ENCODE data around the gene SORBS2. TPM values are rescaled to one million over a fixed set of nuclear protein-coding genes. Genes with fewer than 3 reads are reported as not detected.

Gene SORBS2
- total RNA-seq, 1 experiment from 2014 or later, result 0.34 TPM

DNA sequence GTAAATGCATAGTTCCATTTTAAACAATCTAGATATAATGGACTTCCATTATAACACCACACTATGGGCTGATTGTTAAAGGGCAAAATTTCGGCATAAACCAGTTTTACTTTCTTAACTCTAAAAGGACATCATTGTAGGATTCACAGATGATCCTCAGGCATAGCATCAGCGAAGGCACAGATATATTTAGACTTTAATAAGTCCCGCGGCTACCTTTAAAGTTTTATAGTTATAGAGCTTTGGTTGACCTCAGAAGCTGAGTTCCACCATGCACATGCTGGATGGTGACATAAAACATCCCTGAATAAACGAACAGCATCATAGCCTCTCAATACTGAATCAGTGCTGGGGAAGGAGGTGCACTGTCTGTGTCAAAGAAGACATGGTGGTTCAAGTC lies 151.7 kb downstream of the SORBS2 start:
- Histone ChIP-seq H3K4me3 (replicated peaks in 1 of 2; ENCODE audit: low read depth in 1 of 2, low read length in 2 of 2) (no peak overlapping the region), H4K20me1 (ENCODE audit: insufficient read depth) (no peaks in the 10 kb centered on the region), H3K4me1 (ENCODE audit: control insufficient read depth in 1 of 2, insufficient read depth in 2 of 2, low read length in 2 of 2) (no peaks in the 10 kb centered on the region), H3K79me2 (ENCODE audit: insufficient read depth, low read length) (no peaks in the 10 kb centered on the region), H2AFZ (ENCODE audit: low read depth, low read length, poor library complexity, severe bottlenecking) (no peak overlapping the region), H3K9me2 (ENCODE audit: insufficient read depth) (no peaks in the 10 kb centered on the region), H3K27me3 (ENCODE audit: insufficient read depth, low read length) (no peaks in the 10 kb centered on the region), H3K9ac (ENCODE audit: low read length) (no peak overlapping the region), H3K4me2 (ENCODE audit: low read length) (no peak overlapping the region), H3K27ac (ENCODE audit: low read depth, low read length) (no peak overlapping the region), H3K36me3 (ENCODE audit: control insufficient read depth in 1 of 2, insufficient read depth in 2 of 2, low read length in 2 of 2) (no peaks in the 10 kb centered on the region), H3K9me3 (ENCODE audit: control insufficient read depth in 1 of 2, insufficient read depth in 1 of 2, low read depth in 1 of 2, low read length in 2 of 2) (no peaks in the 10 kb centered on the region)
- ChIA-PET POLR2A (no interaction called here), CTCF (no interaction called here), RAD21 (ENCODE audit: low non-redundant PET in 1 of 2, low total read pairs in 2 of 2, uncharacterized antibody in 2 of 2, unreplicated experiment in 2 of 2) (no interaction called here)
- ATAC-seq (no peak), DNase-seq (ENCODE audit: low read depth, low spot score) (no peak)
- intact Hi-C loops (cut with micrococcal nuclease), result no loop called here
- TF ChIP-seq SRF (IDR thresholded peaks at IDR 0.05; ENCODE audit: low read depth) (no peak), JUND (IDR thresholded peaks at IDR 0.05) (no peak), POLR2AphosphoS5 (IDR thresholded peaks at IDR 0.05; ENCODE audit: low read depth, low read length) (no peak), RAD21 (IDR thresholded peaks at IDR 0.05; ENCODE audit: low read depth) (no peak), SP1 (IDR thresholded peaks at IDR 0.05; ENCODE audit: low read depth) (no peak), TCF7L2 (IDR thresholded peaks at IDR 0.05; ENCODE audit: borderline replicate concordance, extremely low read depth, insufficient read depth, insufficient read length) (no peak), SIN3A (IDR thresholded peaks at IDR 0.05; ENCODE audit: low read depth) (no peak), ELF1 (IDR thresholded peaks at IDR 0.05; ENCODE audit: borderline replicate concordance, low read depth) (no peak), ZFX (IDR thresholded peaks at IDR 0.05) (no peak), EZH2phosphoT487 (IDR thresholded peaks at IDR 0.05; ENCODE audit: borderline replicate concordance) (no peak), YY1 (IDR thresholded peaks at IDR 0.05; ENCODE audit: extremely low read depth, insufficient replicate concordance, low read depth, low read length) (no peak), EZH2 (IDR thresholded peaks at IDR 0.05) (no peak), POLR2A (IDR thresholded peaks at IDR 0.05; ENCODE audit: borderline replicate concordance, extremely low read depth, insufficient read depth, insufficient read length) (no peak), FOSL1 (IDR thresholded peaks at IDR 0.05; ENCODE audit: low read depth) (no peak), ZNF274 (IDR thresholded peaks at IDR 0.05; ENCODE audit: low read depth, low read length) (no peak)
- TF ChIP-seq, protein P1, sequence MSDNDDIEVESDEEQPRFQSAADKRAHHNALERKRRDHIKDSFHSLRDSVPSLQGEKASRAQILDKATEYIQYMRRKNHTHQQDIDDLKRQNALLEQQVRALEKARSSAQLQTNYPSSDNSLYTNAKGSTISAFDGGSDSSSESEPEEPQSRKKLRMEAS (IDR thresholded peaks at IDR 0.05), result no peak
- TF ChIP-seq, protein P2, sequence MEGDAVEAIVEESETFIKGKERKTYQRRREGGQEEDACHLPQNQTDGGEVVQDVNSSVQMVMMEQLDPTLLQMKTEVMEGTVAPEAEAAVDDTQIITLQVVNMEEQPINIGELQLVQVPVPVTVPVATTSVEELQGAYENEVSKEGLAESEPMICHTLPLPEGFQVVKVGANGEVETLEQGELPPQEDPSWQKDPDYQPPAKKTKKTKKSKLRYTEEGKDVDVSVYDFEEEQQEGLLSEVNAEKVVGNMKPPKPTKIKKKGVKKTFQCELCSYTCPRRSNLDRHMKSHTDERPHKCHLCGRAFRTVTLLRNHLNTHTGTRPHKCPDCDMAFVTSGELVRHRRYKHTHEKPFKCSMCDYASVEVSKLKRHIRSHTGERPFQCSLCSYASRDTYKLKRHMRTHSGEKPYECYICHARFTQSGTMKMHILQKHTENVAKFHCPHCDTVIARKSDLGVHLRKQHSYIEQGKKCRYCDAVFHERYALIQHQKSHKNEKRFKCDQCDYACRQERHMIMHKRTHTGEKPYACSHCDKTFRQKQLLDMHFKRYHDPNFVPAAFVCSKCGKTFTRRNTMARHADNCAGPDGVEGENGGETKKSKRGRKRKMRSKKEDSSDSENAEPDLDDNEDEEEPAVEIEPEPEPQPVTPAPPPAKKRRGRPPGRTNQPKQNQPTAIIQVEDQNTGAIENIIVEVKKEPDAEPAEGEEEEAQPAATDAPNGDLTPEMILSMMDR (IDR thresholded peaks at IDR 0.05 in 2 of 3, conservative IDR thresholded peaks at IDR 0.05 in 1 of 3; ENCODE audit: borderline replicate concordance in 1 of 3, insufficient read depth in 1 of 3, low read depth in 2 of 3, low read length in 2 of 3), result no peak
- TF ChIP-seq, protein P3, sequence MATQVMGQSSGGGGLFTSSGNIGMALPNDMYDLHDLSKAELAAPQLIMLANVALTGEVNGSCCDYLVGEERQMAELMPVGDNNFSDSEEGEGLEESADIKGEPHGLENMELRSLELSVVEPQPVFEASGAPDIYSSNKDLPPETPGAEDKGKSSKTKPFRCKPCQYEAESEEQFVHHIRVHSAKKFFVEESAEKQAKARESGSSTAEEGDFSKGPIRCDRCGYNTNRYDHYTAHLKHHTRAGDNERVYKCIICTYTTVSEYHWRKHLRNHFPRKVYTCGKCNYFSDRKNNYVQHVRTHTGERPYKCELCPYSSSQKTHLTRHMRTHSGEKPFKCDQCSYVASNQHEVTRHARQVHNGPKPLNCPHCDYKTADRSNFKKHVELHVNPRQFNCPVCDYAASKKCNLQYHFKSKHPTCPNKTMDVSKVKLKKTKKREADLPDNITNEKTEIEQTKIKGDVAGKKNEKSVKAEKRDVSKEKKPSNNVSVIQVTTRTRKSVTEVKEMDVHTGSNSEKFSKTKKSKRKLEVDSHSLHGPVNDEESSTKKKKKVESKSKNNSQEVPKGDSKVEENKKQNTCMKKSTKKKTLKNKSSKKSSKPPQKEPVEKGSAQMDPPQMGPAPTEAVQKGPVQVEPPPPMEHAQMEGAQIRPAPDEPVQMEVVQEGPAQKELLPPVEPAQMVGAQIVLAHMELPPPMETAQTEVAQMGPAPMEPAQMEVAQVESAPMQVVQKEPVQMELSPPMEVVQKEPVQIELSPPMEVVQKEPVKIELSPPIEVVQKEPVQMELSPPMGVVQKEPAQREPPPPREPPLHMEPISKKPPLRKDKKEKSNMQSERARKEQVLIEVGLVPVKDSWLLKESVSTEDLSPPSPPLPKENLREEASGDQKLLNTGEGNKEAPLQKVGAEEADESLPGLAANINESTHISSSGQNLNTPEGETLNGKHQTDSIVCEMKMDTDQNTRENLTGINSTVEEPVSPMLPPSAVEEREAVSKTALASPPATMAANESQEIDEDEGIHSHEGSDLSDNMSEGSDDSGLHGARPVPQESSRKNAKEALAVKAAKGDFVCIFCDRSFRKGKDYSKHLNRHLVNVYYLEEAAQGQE (IDR thresholded peaks at IDR 0.05; ENCODE audit: low read depth), result no peak
- TF ChIP-seq, protein P4, sequence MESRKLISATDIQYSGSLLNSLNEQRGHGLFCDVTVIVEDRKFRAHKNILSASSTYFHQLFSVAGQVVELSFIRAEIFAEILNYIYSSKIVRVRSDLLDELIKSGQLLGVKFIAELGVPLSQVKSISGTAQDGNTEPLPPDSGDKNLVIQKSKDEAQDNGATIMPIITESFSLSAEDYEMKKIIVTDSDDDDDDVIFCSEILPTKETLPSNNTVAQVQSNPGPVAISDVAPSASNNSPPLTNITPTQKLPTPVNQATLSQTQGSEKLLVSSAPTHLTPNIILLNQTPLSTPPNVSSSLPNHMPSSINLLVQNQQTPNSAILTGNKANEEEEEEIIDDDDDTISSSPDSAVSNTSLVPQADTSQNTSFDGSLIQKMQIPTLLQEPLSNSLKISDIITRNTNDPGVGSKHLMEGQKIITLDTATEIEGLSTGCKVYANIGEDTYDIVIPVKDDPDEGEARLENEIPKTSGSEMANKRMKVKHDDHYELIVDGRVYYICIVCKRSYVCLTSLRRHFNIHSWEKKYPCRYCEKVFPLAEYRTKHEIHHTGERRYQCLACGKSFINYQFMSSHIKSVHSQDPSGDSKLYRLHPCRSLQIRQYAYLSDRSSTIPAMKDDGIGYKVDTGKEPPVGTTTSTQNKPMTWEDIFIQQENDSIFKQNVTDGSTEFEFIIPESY (IDR thresholded peaks at IDR 0.05; ENCODE audit: extremely low read depth, insufficient replicate concordance, low read length), result no peak
- no TSS peak for BruUV-seq (replicated peaks)
